MCF 10A (cell line): ENCODE results near the gene CDCA3. TPM values are rescaled to one million over a fixed set of nuclear protein-coding genes. Genes with fewer than 3 reads are reported as not detected.
"Not testable (repeated sequence)": the region's sequence is repeated elsewhere in the genome, so short reads cannot be mapped to it uniquely, and the experiment has no call there.

Source experiments
- BruUV-seq: library from RNA; stranded (reverse); fragments of 400-500 nt; replicated peaks from 2 replicates; lab custom pipeline; 2021; lab: Mats Ljungman, UMichigan
- CTCF ChIA-PET: fragments of 300-600 bp; sonication (Branson Sonifier 250); formaldehyde crosslinking; extraction: SDS; loops from one replicate; lab custom pipeline; 2021; ENCODE audit warnings: antibody characterized with exemption, inconsistent platforms; lab: Yijun Ruan, JAX
- POLR2A ChIA-PET: fragments of 300-600, 350-650 bp; sonication (Branson Sonifier 250); formaldehyde crosslinking; extraction: SDS; loops from one replicate; lab custom pipeline; 2020; ENCODE audit warnings: antibody characterized with exemption, inconsistent platforms; lab: Yijun Ruan, JAX
- DNase-seq: peaks from one replicate; pipeline ENCODE4 v3.0.0-alpha.2; 2018; ENCODE audit not compliant: unreplicated experiment
- H3K27ac Mint-ChIP-seq: one replicate; pipeline ENCODE4 v1.8.0; 2022; ENCODE audit warnings: mild to moderate bottlenecking, low read depth, mixed read lengths; ENCODE audit not compliant: unreplicated experiment
- H3K27me3 Mint-ChIP-seq: one replicate; pipeline ENCODE4 v1.8.0; 2022; ENCODE audit warnings: mixed read lengths; ENCODE audit not compliant: insufficient read depth, unreplicated experiment
- H3K36me3 Mint-ChIP-seq: one replicate; pipeline ENCODE4 v1.8.0; 2022; ENCODE audit warnings: mild to moderate bottlenecking, moderate library complexity, mixed read lengths; ENCODE audit not compliant: insufficient read depth, unreplicated experiment
- H3K4me1 Mint-ChIP-seq: one replicate; pipeline ENCODE4 v1.8.0; 2022; ENCODE audit warnings: mixed read lengths; ENCODE audit not compliant: insufficient read depth, unreplicated experiment
- H3K4me3 Mint-ChIP-seq: one replicate; pipeline ENCODE4 v1.8.0; 2022; ENCODE audit warnings: mild to moderate bottlenecking, moderate library complexity, mixed read lengths; ENCODE audit not compliant: unreplicated experiment
- H3K9me3 Mint-ChIP-seq: one replicate; pipeline ENCODE4 v1.8.0; 2022; ENCODE audit warnings: mixed read lengths; ENCODE audit not compliant: unreplicated experiment
- intact Hi-C: fragments of 100-400 bp; cut with micrococcal nuclease; formaldehyde crosslinking; loops from 2 replicates; pipeline ENCODE4 v1.14.1; 2022
- total RNA-seq: library from RNA; stranded (reverse); gene quantifications from 2 replicates; pipeline ENCODE4 v1.2.3, GENCODE V29; 2022
- TF ChIP-seq, protein P1 (sequence below): fragments of 200-600 bp; IDR thresholded peaks from one replicate; pipeline ENCODE4 v1.8.0; 2022; ENCODE audit warnings: antibody characterized with exemption, mild to moderate bottlenecking; ENCODE audit not compliant: unreplicated experiment

CDCA3 gene
- total RNA-seq, 1 experiment from 2014 or later = 25.5 TPM

DNA sequence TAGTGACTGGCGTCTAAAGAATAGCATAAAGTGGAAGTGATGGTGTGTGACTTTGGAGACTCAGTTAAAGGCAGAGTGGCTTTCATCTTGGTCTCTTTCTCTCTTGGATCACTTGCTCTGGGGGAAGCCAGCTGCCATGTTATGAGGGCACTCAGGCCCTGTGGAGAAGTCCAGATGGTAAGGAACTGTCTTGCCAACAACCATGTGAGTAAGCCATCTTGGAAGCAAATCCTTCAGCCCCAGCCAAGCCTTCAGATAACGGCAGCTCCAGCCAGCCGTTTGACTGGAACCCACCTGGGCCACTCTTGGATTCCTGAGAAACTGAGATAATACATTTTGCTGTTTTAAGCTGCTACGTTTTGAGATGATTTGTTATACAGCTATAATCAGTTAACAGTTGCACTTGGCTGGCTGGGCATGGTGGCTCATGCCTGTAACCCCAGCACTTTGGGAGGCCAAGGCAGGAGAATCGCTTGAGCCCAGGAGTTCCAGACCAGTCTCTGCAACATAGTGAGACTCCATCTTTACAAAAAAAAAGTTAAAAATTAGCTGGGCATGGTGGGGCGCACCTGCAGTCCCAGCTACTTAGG is 45.9 kb upstream of the CDCA3 start:
- no peaks in the 10 kb centered on the region for H3K9me3 Mint-ChIP-seq
- no peak for DNase-seq
- TF ChIP-seq, protein P1, sequence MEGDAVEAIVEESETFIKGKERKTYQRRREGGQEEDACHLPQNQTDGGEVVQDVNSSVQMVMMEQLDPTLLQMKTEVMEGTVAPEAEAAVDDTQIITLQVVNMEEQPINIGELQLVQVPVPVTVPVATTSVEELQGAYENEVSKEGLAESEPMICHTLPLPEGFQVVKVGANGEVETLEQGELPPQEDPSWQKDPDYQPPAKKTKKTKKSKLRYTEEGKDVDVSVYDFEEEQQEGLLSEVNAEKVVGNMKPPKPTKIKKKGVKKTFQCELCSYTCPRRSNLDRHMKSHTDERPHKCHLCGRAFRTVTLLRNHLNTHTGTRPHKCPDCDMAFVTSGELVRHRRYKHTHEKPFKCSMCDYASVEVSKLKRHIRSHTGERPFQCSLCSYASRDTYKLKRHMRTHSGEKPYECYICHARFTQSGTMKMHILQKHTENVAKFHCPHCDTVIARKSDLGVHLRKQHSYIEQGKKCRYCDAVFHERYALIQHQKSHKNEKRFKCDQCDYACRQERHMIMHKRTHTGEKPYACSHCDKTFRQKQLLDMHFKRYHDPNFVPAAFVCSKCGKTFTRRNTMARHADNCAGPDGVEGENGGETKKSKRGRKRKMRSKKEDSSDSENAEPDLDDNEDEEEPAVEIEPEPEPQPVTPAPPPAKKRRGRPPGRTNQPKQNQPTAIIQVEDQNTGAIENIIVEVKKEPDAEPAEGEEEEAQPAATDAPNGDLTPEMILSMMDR = no peak
- H3K36me3 Mint-ChIP-seq = no peaks in the 10 kb centered on the region
- H3K4me1 Mint-ChIP-seq = peaks cover 5% of the 10 kb centered on the region
- H3K4me3 Mint-ChIP-seq = no peak overlapping the region
- H3K27ac Mint-ChIP-seq = no peak overlapping the region
- no peaks in the 10 kb centered on the region for H3K27me3 Mint-ChIP-seq
- POLR2A ChIA-PET = interaction anchor here (0.6 to 1.5 kb wide), 2 partner anchors 27 to 82 kb away, joined by 3 to 5 read pairs; no protein-coding TSS in a partner anchor
- CTCF ChIA-PET = interaction anchor here (0.9 to 2.4 kb wide), 4 partner anchors 25 to 216 kb away, joined by 3 to 23 read pairs (median 4); partner anchors contain the start of gene SPSB2
- no TSS peak for BruUV-seq
- intact Hi-C loops = no loop called here

- DNase-seq = no peak
- no peak overlapping the region for H3K27ac Mint-ChIP-seq
- no TSS peak for BruUV-seq
- H3K36me3 Mint-ChIP-seq = no peaks in the 10 kb centered on the region
- peaks cover under 1% of the 10 kb centered on the region for H3K4me1 Mint-ChIP-seq
- CTCF ChIA-PET = interaction anchor here (0.6 to 5.0 kb wide), 2 partner anchors 31 to 1818 kb away, joined by 3 to 22 read pairs; no protein-coding TSS in a partner anchor
- no peaks in the 10 kb centered on the region for H3K9me3 Mint-ChIP-seq
- POLR2A ChIA-PET = interaction anchor here (0.9 kb wide), 1 partner anchor 33 kb away, joined by 5 read pairs; no protein-coding TSS in a partner anchor
- TF ChIP-seq, protein P1 = no peak
- no peak overlapping the region for H3K4me3 Mint-ChIP-seq
- intact Hi-C loops = no loop called here
- no peaks in the 10 kb centered on the region for H3K27me3 Mint-ChIP-seq
Observed at GRCh38 chr12:6894321-6894720, 43.2 kb upstream of the CDCA3 start.

DNA sequence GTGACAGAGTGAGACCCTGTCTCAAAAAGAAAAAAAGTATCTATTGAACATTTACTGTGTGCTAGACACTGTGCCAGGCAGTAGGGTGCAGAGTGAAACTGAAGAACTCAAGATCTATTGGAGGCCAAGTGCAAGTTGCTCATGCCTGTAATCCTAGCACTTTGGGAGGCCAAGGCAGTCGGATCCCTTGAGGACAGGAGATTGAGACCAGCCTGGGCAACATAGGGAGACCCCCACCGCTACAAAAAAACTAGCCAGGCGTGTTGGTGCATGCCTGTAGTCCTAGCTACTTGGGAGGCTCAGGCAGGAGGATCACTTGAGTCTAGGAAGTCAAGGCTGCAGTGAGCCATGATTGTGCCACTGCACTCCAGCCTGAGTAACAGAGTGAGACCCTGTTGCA is 41.6 kb upstream of the CDCA3 start:
- BruUV-seq, intact Hi-C loops, H3K4me3 Mint-ChIP-seq, DNase-seq, H3K27ac Mint-ChIP-seq, H3K4me1 Mint-ChIP-seq, H3K36me3 Mint-ChIP-seq, H3K9me3 Mint-ChIP-seq, H3K27me3 Mint-ChIP-seq: not testable (repeated sequence)
- CTCF ChIA-PET = interaction anchor here (0.9 to 5.0 kb wide), 12 partner anchors 8 to 215 kb away, joined by 3 to 64 read pairs (median 8); partner anchors contain the start of gene SPSB2
- POLR2A ChIA-PET = interaction anchor here (2.0 to 2.4 kb wide), 3 partner anchors 20 to 25 kb away, joined by 13 to 37 read pairs (median 15); partner anchors contain the start of genes SPSB2 and TPI1

GRCh38 chr12:6891646-6892001 is 40.5 kb upstream of the CDCA3 start:
- Mint-ChIP-seq H3K27me3 (no peaks in the 10 kb centered on the region), H3K4me1 (no peaks in the 10 kb centered on the region), H3K27ac (peak overlapping the region; percentile 74), H3K9me3 (no peaks in the 10 kb centered on the region), H3K4me3 (peak overlapping the region; percentile 67), H3K36me3 (no peaks in the 10 kb centered on the region)
- DNase-seq = no peak
- TF ChIP-seq, protein P1 = no peak
- intact Hi-C loops = loop anchor here (1.0 kb wide), 2 partner anchors 22 to 39 kb away; partner anchors contain the start of gene USP5
- CTCF ChIA-PET = interaction anchor here (0.6 to 5.0 kb wide), 19 partner anchors 8 to 216 kb away, joined by 3 to 64 read pairs (median 5); partner anchors contain the start of genes LRRC23, MLF2 and SPSB2
- BruUV-seq = TSS peak; percentile 52
- POLR2A ChIA-PET = interaction anchor here (0.6 to 2.4 kb wide), 25 partner anchors 9 to 1215 kb away, joined by 3 to 37 read pairs (median 3); partner anchors contain the start of genes C12orf57, CDCA3, COPS7A and LPCAT3
